Measurements from ENCODE around the gene GRAP. TPM values are rescaled to one million over a fixed set of nuclear protein-coding genes. Genes with fewer than 3 reads are reported as not detected.
"Not testable (repeated sequence)": the region's sequence is repeated elsewhere in the genome, so short reads cannot be mapped to it uniquely, and the experiment has no call there.

The GRAP gene
- polyA plus RNA-seq, 2 of the 4 experiments (the other 2 are of a cell fraction), result 0.19 TPM

DNA sequence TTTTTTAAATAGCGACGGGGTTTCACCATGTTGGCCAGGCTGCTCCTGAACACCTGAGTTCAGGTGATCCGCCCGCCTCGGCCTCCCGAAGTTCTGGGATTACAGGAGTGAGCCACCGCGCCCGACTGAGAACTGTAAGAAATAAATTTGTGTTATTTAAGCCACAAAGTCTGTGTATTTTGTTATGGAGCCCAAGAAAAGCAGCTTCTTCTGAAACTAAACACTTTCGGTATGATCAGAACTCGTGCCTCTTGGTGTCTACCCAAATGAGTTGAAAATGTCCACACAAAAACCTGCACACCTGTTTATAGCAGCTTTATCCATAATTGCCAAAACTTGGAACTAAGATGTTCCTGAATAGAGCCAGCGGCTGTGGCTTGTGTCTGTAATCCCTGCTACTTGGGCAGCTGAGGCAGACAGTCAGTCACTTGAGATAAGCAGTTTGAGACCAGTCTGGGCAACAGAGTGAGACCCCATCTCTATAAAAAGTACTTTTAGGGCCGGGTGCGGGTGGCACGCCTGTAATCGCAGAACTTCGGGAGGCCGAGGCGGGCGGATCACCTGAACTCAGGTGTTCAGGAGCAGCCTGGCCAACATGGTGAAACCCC, 16.1 kb upstream of the GRAP start:
- H3K4me1 ChIP-seq; POLR2A ChIA-PET; DNase-seq (ENCODE audit: low read depth in 1 of 2, low spot score in 1 of 2); H3K9me3 ChIP-seq; H3K27ac ChIP-seq; H3K4me3 ChIP-seq; FAIRE-seq; CTCF ChIA-PET; H3K4me2 ChIP-seq: not testable (repeated sequence)
- ATAC-seq, result peak; percentile 93 to 96
- WGBS (ENCODE audit: missing lambda C conversion rate), result no CpG with 5 or more reads among the region's 20 CpGs

DNA sequence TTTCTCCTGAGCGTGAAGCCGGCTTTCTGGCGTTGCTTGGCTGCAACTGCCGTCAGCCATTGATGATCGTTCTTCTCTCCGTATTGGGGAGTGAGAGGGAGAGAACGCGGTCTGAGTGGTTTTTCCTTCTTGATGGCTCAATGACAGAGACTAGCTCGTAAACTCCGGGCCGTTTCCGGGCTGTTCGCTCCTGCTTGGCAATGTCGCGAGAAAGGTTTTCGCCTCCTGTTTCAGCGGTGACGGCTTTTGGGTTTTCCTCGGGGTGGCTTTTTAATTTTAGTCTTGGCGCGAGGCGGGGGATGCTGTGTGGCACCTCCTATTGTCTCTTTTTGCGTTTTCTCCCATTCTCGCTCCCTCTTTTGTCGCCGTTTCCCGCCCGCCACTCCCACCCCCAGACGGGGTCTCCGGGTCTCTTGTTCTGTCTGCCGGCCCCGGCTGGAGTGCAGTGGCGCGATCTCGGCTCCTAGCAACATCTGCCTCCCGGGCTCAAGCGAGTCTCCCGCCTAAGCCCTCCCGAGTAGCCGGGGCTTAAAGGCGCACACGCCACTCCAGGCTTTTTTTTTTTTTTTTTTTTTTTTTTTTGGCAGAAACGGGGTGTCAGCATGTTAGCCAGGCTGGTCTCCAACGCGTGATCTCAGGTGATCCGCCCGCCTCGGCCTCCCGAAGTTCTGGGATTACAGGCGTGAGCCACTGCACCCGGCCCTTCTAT, 15.4 kb upstream of the GRAP start:
- H3K27ac ChIP-seq; FAIRE-seq; H3K4me3 ChIP-seq; H3K4me1 ChIP-seq; H3K4me2 ChIP-seq; CTCF ChIA-PET; POLR2A ChIA-PET; DNase-seq (ENCODE audit: low read depth in 1 of 2, low spot score in 1 of 2); H3K9me3 ChIP-seq: not testable (repeated sequence)
- under 1% methylated on average over 24 of the region's 51 CpGs for WGBS (ENCODE audit: missing lambda C conversion rate)
- TF ChIP-seq POLR2A (IDR thresholded peaks at IDR 0.05; ENCODE audit: low read length), result 0 out of 2 replicates have a peak, but pooled peaks have one; percentile 12
- peak; percentile 78 to 82 for ATAC-seq

DNA sequence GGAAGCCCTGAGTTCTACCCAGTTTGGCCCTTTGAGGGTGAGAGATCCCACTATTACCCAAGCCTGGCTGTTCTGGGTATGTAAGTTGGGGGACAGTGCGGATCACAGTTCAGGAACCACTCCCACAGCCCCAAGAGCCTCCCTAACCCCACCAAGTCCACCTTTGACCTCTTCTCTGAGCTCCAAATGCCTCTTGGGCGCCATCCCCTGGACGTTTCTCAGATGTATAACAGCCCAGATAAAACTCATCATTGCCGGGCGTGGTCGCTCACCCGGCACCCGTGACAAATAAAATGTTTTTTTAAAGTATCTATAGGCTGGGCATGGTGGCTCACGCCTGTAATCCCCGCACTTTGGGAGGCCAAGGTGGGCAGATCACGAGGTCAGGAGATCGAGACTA, 8.7 kb upstream of the GRAP start:
- WGBS (ENCODE audit: missing lambda C conversion rate), result no CpG with 5 or more reads among the region's 12 CpGs
- DNase-seq (ENCODE audit: low read depth in 1 of 2, low spot score in 1 of 2); CTCF ChIA-PET; H3K9me3 ChIP-seq; FAIRE-seq; H3K4me1 ChIP-seq; H3K4me2 ChIP-seq; H3K27ac ChIP-seq; H3K4me3 ChIP-seq; POLR2A ChIA-PET: not testable (repeated sequence)
- ATAC-seq, result peak; percentile 89 to 93

DNA sequence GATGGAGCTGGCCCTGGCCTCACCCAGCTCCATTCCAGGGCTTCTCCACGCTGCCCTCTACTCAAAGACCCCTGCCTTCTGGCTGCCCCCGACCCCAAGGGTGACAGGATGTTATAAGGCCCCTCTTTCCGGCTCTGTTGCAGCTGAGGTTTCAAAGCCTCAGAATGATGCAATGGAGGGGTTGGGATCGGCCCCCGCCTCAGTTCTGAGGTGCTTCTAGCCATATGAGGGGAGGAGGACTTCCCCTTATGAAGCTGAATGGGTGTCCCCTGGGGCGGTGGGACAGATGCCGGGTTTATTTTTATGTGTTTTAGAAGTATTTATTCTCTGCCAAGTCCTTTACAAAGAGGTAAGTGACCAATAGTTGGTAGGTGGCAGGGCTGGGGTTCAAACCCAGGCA, 2.1 kb upstream of the GRAP start:
- H3K4me1 ChIP-seq; H3K9me3 ChIP-seq; CTCF ChIA-PET; POLR2A ChIA-PET; H3K27ac ChIP-seq; H3K4me3 ChIP-seq; H3K4me2 ChIP-seq; FAIRE-seq; DNase-seq (ENCODE audit: low read depth in 1 of 2, low spot score in 1 of 2); ATAC-seq: not testable (repeated sequence)
- WGBS (ENCODE audit: missing lambda C conversion rate), result 89% methylated on average over 3 of the region's 7 CpGs

DNA sequence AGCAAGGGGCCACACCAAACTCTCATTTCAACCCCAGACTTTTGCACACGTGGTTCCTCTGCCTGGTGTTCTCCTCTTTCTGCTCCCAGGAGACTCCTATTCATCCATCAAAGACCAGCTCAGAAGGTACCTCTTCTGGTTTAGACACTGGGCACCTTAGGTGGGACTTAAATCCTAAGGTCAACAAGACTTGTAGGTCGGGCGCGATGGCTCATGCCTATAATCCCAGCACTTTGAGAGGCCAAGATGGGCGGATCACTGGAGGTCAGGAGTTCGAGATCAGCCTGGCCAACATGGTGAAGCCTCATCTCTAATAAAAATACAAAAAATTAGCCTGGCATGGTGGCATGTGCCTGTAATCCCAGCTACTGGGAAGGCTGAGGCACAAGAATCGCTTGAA, 753 bp upstream of the GRAP start:
- FAIRE-seq; ATAC-seq; H3K9me3 ChIP-seq; DNase-seq (ENCODE audit: low read depth in 1 of 2, low spot score in 1 of 2); H3K27ac ChIP-seq; H3K4me3 ChIP-seq; POLR2A ChIA-PET; CTCF ChIA-PET; H3K4me2 ChIP-seq; H3K4me1 ChIP-seq: not testable (repeated sequence)
- 87% methylated on average over 5 of the region's 7 CpGs for WGBS (ENCODE audit: missing lambda C conversion rate)

DNA sequence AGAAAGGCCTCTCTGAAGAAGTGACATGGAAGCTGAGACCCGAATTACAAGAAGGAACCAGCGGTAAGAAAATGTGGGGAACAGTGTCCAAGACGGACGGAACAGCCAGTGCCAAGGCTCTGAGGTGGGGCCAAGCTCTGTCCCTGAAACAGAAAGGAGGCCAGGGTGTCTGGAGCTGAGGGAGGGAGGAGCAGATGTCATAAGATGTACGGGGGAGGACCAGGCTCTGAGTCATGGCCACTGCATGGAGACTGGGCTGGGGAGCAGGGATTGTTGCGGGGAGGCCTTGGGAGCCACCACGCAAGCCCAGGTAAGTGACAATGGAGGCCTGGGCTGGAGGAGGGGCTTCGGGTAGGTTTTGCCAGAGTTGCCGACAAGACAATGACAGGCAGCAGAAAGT, 2.1 kb downstream of the GRAP start:
- POLR2A ChIA-PET; H3K4me3 ChIP-seq; H3K27ac ChIP-seq; H3K9me3 ChIP-seq; CTCF ChIA-PET; FAIRE-seq; H3K4me2 ChIP-seq; H3K4me1 ChIP-seq; DNase-seq (ENCODE audit: low read depth in 1 of 2, low spot score in 1 of 2): not testable (repeated sequence)
- peak; percentile 15 to 20; a peak in 2 of 6 replicates for ATAC-seq
- WGBS (ENCODE audit: missing lambda C conversion rate), result no CpG with 5 or more reads among the region's 9 CpGs

DNA sequence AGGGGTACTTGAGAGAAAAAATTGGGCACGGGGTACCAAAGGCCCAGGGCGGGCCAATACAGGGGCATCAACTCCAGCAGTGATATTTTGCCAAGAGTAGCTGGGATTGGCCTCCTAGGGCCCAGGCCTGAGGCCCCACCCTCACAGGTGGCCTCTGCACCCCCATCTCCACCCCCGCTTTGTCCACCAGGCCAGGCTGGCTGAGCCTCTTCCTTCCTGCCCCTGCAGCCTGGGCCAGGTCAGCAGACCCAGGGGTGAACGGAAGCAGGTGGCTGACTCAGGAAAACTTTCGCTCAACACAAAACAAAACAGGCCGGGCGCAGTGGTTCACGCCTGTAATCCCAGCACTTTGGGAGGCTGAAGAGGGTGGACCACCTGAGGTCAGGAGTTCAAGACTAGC, 3.7 kb downstream of the GRAP start:
- WGBS (ENCODE audit: missing lambda C conversion rate), result no CpG with 5 or more reads among the region's 8 CpGs
- H3K27ac ChIP-seq; H3K4me2 ChIP-seq; CTCF ChIA-PET; DNase-seq (ENCODE audit: low read depth in 1 of 2, low spot score in 1 of 2); POLR2A ChIA-PET; H3K4me1 ChIP-seq; ATAC-seq; H3K9me3 ChIP-seq; H3K4me3 ChIP-seq; FAIRE-seq: not testable (repeated sequence)

DNA sequence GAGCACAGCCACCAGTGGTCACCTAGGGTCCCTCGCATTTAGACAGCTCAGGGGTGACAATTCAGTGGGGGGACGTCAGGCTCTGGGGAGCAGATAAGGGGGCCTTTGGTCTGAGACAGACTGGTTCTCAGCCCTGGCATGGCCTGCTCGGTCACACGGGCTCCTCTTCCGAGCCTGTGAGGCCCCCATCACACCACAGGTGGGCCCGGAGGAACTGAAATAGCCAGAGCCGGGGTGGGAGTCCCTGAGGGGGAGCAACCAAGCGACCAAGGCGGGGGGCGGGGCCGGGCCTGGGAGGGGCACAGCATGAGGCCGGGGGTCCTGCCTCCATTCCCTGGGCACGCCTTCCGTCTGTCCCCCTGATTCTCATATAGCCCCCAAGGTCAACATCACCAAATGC, 4.4 kb downstream of the GRAP start:
- H3K4me3 ChIP-seq; H3K4me2 ChIP-seq; ATAC-seq; H3K27ac ChIP-seq; DNase-seq (ENCODE audit: low read depth in 1 of 2, low spot score in 1 of 2); CTCF ChIA-PET; H3K9me3 ChIP-seq; FAIRE-seq; H3K4me1 ChIP-seq; POLR2A ChIA-PET: not testable (repeated sequence)
- WGBS (ENCODE audit: missing lambda C conversion rate), result no CpG with 5 or more reads among the region's 14 CpGs

DNA sequence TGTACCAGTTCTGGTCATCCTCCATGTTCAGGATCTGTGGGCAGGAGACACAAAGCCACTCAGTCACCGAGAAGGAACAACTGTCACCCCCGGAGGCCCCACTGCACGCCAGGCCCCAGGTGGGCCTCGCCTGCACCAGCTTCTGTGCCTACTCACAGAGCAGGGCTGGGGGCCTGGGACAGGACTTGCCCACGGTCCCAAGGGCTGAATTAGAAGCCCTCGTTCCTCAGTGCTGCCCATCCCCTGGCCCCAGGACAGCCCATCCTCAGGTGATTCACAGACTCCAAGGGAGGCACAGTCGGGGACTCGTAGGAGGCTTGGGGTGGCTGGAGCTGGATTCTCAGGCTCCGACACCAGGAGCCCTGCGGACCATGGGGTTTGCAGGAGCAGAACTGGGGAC, 4.9 kb downstream of the GRAP start:
- ATAC-seq; H3K4me3 ChIP-seq; DNase-seq (ENCODE audit: low read depth in 1 of 2, low spot score in 1 of 2); FAIRE-seq; H3K9me3 ChIP-seq; CTCF ChIA-PET; H3K4me2 ChIP-seq; H3K4me1 ChIP-seq; POLR2A ChIA-PET; H3K27ac ChIP-seq: not testable (repeated sequence)
- WGBS (ENCODE audit: missing lambda C conversion rate), result no CpG with 5 or more reads among the region's 10 CpGs

DNA sequence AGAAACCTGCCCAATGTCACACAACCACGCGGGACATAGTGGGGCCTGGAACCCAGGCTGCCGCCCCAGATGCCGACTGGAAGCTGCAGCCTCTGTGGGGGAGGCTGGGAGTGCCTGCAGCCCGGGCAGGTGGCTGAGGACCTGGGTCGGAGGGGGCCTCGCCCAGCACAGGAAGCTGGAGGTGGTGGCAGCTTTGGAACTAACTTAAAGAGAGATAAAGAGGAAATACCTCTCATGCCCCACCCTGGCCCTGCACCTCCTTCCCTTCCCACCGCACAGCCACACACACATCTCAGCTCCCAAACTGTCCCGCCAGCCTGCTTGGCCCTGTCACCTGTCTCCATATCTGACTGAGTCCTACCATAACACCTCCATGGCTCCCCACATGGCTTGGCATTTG, 6.4 kb downstream of the GRAP start:
- no CpG with 5 or more reads among the region's 9 CpGs for WGBS (ENCODE audit: missing lambda C conversion rate)
- ATAC-seq; CTCF ChIA-PET; H3K27ac ChIP-seq; H3K4me3 ChIP-seq; H3K4me2 ChIP-seq; H3K9me3 ChIP-seq; POLR2A ChIA-PET; DNase-seq (ENCODE audit: low read depth in 1 of 2, low spot score in 1 of 2); FAIRE-seq; H3K4me1 ChIP-seq: not testable (repeated sequence)

DNA sequence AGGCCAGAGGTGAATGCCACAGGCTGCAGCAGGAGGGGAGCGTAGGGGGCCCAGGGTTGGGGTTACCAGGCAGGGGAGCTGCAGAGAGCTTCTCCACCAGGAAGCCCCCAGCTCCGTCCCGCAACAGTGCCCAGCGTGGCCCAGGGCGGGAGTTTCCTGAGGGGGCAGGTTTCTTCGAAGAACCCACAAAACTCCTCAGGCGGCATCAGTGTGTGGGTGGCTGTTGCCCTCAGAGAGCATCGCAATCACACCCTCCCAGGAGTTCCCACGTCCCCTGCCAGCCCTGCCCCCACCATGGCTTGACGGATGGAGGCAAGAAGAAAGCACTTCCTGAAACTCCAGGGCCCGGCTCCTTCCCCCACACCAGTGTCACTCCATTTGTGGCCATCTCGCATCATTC, 8.0 kb downstream of the GRAP start:
- H3K4me3 ChIP-seq; DNase-seq (ENCODE audit: low read depth in 1 of 2, low spot score in 1 of 2); H3K9me3 ChIP-seq; FAIRE-seq; H3K4me1 ChIP-seq; H3K27ac ChIP-seq; CTCF ChIA-PET; POLR2A ChIA-PET; H3K4me2 ChIP-seq: not testable (repeated sequence)
- peak; percentile 3 to 15; a peak in 5 of 6 replicates for ATAC-seq
- WGBS (ENCODE audit: missing lambda C conversion rate), result no CpG with 5 or more reads among the region's 12 CpGs

DNA sequence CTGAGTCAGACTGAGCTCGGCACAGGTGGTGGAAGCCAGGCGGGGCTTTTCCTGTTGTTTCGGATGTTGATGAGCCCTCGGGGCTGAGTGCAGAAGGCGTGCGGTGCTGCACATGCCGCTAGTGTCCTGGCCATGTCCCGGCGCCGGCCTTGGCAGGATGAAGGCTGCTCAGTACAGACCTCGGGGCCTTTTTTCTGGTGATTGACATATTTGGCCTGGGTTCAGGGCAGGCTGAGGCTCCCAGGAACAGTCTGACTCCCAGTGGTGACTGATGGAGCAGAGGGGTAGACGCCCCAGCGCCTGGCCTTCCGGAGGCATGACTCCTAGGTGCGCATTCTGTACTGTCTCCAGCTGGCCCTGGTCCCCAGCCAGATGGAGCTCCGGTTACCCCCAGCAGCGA, 8.8 kb downstream of the GRAP start:
- POLR2A ChIA-PET; H3K4me1 ChIP-seq; DNase-seq (ENCODE audit: low read depth in 1 of 2, low spot score in 1 of 2); CTCF ChIA-PET; H3K27ac ChIP-seq; H3K9me3 ChIP-seq; H3K4me2 ChIP-seq; H3K4me3 ChIP-seq: not testable (repeated sequence)
- peak; percentile 80 to 89 for ATAC-seq
- peak; percentile 97 for FAIRE-seq
- no CpG with 5 or more reads among the region's 17 CpGs for WGBS (ENCODE audit: missing lambda C conversion rate)
